Rectal smooth muscle tissue (tissue), 1 donor: ENCODE measurements around the gene AKT2.

Source experiments
- H3K27ac ChIP-seq: one replicate; pipeline ENCODE4 v1.7.0; 2013; ENCODE audit warnings: low read depth, low read length, inconsistent platforms
- H3K27me3 ChIP-seq: one replicate; pipeline ENCODE4 v1.7.0; 2013; ENCODE audit warnings: low read length; ENCODE audit not compliant: control insufficient read depth, insufficient read depth
- H3K36me3 ChIP-seq: one replicate; pipeline ENCODE4 v1.7.0; 2013; ENCODE audit warnings: low read length; ENCODE audit not compliant: control insufficient read depth, insufficient read depth
- H3K4me1 ChIP-seq: one replicate; pipeline ENCODE4 v1.7.0; 2013; ENCODE audit warnings: low read length; ENCODE audit not compliant: control insufficient read depth, insufficient read depth
- H3K4me3 ChIP-seq: one replicate; pipeline ENCODE4 v1.7.0; 2013; ENCODE audit warnings: low read length
- H3K9ac ChIP-seq: one replicate; pipeline ENCODE4 v1.7.0; 2013; ENCODE audit warnings: low read length

The AKT2 gene

GRCh38 chr19:40213251-40213829, 71.8 kb downstream of the AKT2 start:
- Histone ChIP-seq H3K27ac (no peak overlapping the region), H3K36me3 (peaks cover 2% of the 10 kb centered on the region)

DNA sequence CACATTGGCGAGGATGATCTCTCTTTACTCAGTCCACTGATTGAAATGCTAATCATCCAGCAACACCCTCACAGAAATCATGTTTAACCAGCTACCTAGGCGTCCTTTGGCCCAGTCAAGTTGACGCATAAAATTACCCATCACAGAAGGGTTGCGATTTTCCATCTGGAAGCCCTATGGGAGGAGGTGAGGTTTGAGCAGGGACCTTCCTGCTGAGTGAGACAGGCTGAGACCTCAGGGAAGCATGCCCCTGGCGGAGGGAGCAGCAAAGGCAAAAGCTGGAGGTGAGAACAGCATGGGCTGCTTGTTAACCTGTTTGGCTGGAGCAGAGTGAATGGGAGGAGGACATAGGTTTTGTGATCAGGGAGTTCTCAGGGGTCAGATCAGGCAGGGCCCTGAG, 74.3 kb downstream of the AKT2 start:
- no peak overlapping the region for H3K27ac ChIP-seq

More at GRCh38 chr19:40213251-40213829, 71.8 kb downstream of the AKT2 start:
- H3K4me1 ChIP-seq, result no peaks in the 10 kb centered on the region
- peaks cover 18% of the 10 kb centered on the region for H3K27me3 ChIP-seq
- H3K9ac ChIP-seq, result no peak overlapping the region
- H3K4me3 ChIP-seq, result no peak overlapping the region

DNA sequence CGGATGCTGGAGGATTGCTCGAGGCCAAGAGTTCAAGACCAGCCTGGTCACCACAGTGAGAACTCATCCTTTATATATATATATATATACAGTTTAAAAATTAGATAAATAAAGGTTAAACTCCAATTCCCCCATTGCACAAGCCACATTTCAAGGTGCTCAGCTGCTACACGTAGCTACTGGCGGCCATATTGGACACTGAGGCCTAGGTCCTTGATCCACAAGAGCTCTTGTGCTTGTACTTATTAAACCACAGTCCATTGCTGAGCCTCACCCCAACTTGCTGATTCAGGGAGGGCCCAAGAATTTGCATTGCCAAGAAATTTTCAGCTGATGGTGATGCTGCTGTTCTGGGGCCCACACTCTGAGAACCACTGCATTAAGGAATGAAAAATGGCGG, 76.5 kb downstream of the AKT2 start:
- Histone ChIP-seq H3K36me3 (peaks cover 7% of the 10 kb centered on the region), H3K27me3 (no peaks in the 10 kb centered on the region), H3K9ac (no peak overlapping the region), H3K27ac (no peak overlapping the region), H3K4me1 (no peaks in the 10 kb centered on the region), H3K4me3 (no peak overlapping the region)

More for the DNA sequence above, 74.3 kb downstream of the AKT2 start:
- peaks cover under 1% of the 10 kb centered on the region for H3K27me3 ChIP-seq
- no peak overlapping the region for H3K4me3 ChIP-seq
- H3K9ac ChIP-seq, result no peak overlapping the region
- H3K36me3 ChIP-seq, result peaks cover 2% of the 10 kb centered on the region
- no peaks in the 10 kb centered on the region for H3K4me1 ChIP-seq

GRCh38 chr19:40205760-40206159, 79.4 kb downstream of the AKT2 start:
- no peaks in the 10 kb centered on the region for H3K4me1 ChIP-seq
- H3K27me3 ChIP-seq, result no peaks in the 10 kb centered on the region
- H3K4me3 ChIP-seq, result no peak overlapping the region
- H3K27ac ChIP-seq, result no peak overlapping the region
- no peak overlapping the region for H3K9ac ChIP-seq
- H3K36me3 ChIP-seq, result peaks cover 5% of the 10 kb centered on the region

GRCh38 chr19:40204381-40204780, 80.8 kb downstream of the AKT2 start:
- Histone ChIP-seq H3K4me1 (no peaks in the 10 kb centered on the region), H3K9ac (no peak overlapping the region), H3K27ac (no peak overlapping the region), H3K27me3 (no peaks in the 10 kb centered on the region), H3K4me3 (no peak overlapping the region), H3K36me3 (peaks cover 5% of the 10 kb centered on the region)

DNA sequence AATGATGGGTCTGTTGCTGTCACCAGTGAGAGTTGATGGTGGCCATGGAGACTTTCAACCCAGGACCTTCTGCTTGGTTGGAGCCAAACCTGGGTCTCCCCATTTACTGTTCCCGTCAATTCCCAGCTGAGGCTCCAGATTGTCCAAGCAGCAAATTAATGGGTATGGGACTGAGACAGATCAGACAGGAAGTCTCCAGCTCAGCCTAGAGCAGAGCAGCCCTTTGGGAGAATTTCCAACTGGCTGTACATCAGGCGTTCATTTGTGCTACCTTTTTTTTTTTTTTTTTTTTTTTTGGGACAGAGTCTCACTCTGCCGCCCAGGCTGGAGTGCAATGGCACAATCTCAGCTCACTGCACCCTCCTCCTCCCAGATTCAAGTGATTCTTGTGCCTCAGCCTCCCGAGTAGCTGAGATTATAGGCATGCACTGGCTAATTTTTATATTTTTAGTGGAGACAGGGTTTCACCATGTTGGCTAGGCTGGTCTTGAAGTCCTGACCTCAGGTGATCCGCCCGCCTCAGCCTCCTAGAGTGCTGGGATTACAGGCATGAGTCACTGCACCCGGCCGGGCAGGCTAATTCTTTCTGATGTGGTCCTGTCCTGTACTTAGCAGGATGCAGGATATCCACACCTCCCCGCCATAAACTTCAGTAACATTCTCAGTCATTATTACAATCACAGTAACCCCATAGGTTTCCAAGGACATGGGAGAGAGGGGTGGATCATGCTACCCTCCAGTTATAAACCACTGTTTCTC, 84.6 kb downstream of the AKT2 start:
- no peaks in the 10 kb centered on the region for H3K4me1 ChIP-seq
- H3K4me3 ChIP-seq, result no peak overlapping the region
- no peaks in the 10 kb centered on the region for H3K27me3 ChIP-seq
- H3K36me3 ChIP-seq, result peaks cover 5% of the 10 kb centered on the region
- H3K9ac ChIP-seq, result no peak overlapping the region
- H3K27ac ChIP-seq, result no peak overlapping the region

DNA sequence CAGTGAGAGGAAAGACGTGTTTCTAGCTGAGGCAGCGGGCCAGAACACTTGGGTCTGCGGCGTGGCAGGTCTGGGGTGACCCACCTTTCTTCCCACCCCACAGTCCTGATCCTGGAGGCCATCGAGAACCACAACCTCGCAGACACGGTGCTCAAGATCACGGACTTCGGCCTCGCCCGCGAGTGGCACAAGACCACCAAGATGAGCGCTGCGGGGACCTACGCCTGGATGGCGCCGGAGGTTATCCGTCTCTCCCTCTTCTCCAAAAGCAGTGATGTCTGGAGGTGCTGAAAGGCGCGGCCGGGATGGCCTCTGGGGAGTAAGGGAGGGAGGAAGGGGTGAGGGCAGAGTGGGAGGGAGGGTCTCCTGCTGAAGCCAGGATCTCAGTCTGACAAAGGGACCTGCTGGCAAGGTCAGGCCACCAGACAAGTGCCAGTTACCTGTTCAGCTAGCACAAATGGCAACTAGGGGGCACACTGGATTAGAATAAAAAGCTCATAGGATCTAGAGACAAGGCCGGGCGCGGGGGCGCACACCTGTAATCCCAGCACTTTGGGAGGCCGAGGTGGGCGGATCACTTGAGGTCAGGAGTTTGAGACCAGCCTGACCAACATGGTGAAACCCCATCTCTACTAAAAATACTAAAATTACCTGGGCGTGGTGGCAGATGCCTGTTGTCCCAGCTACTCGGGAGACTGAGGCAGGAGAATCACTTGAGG, 86.7 kb downstream of the AKT2 start:
- H3K4me1 ChIP-seq, result no peaks in the 10 kb centered on the region
- H3K4me3 ChIP-seq, result no peak overlapping the region
- H3K36me3 ChIP-seq, result no peaks in the 10 kb centered on the region
- H3K27me3 ChIP-seq, result no peaks in the 10 kb centered on the region
- H3K27ac ChIP-seq, result no peak overlapping the region
- no peak overlapping the region for H3K9ac ChIP-seq

DNA sequence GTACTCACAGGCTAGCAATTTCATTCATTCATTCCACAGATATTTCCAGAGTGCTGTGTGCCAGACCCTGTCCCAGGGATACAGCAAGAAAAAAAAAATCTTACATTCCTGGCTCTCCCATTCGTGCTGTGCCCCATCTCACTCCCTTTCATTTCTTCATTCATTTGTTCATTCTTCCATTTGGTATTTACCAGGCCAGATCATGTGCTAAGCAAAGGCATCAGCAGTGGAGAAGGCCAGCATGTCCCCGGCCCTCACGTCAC, 91.6 kb downstream of the AKT2 start:
- no peak overlapping the region for H3K27ac ChIP-seq
- H3K9ac ChIP-seq, result no peak overlapping the region
- H3K36me3 ChIP-seq, result no peaks in the 10 kb centered on the region
- H3K27me3 ChIP-seq, result no peaks in the 10 kb centered on the region
- H3K4me3 ChIP-seq, result no peak overlapping the region
- H3K4me1 ChIP-seq, result peaks cover 6% of the 10 kb centered on the region

DNA sequence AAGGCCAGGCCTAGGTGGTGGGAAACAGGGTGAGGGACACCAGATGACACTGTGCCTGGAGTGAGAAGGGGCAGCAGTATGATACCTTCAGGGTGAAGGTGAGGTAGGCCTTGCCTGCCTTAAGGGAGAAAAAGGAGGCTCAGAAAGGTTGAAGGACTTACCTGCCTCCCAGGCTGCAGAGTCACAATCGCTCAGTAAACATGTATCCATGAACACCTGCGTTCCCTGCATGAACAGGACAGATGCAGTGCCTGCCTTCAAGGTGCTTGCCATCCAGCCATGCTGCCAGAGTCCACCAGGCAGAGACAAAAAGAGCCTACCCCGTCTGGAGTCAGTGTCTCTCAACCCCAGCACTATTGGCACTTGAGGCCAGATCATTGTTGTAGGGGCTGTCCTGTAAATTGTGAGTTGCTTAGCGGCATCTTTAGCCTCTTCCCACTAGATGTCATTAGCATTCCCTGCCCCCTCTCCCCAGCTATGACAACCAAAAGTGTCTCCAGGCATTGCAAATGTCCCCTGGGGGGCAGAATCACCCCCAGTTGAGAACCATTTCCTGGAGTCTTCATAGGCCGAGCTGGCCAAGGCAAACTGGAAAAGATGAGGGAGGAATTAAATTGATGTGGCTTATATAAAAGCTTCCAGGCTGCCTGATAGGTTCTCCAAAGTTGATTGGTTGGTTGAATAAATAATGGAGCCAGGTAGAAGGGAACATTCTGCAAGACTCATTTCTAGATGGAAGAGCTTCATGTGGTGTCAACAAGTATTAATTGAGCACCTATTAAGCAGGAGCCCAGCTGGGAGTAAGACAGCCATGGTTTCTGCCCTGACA, 92.2 kb downstream of the AKT2 start:
- H3K9ac ChIP-seq, result peak overlapping the region; percentile 10
- H3K4me1 ChIP-seq, result peaks cover 6% of the 10 kb centered on the region
- H3K27me3 ChIP-seq, result no peaks in the 10 kb centered on the region
- H3K4me3 ChIP-seq, result peak overlapping the region; percentile 70
- no peak overlapping the region for H3K27ac ChIP-seq
- no peaks in the 10 kb centered on the region for H3K36me3 ChIP-seq

DNA sequence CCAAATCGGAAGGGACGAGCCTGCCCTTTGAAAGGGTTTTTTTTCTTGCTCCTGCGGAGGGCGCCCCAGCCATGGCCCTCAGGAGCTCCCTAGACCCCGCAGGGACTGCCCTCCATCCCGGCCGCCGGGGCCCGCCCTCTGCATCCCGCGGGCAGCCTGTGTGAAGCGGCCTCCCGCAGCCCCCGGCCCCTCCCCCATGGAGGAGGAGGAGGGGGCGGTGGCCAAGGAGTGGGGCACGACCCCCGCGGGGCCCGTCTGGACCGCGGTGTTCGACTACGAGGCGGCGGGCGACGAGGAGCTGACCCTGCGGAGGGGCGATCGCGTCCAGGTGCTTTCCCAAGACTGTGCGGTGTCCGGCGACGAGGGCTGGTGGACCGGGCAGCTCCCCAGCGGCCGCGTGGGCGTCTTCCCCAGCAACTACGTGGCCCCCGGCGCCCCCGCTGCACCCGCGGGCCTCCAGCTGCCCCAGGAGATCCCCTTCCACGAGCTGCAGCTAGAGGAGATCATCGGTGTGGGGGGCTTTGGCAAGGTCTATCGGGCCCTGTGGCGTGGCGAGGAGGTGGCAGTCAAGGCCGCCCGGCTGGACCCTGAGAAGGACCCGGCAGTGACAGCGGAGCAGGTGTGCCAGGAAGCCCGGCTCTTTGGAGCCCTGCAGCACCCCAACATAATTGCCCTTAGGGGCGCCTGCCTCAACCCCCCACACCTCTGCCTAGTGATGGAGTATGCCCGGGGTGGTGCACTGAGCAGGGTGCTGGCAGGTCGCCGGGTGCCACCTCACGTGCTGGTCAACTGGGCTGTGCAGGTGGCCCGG, 93.1 kb downstream of the AKT2 start:
- peak overlapping the region; percentile 70 for H3K4me3 ChIP-seq
- H3K27me3 ChIP-seq, result no peaks in the 10 kb centered on the region
- peak overlapping the region; percentile 30 for H3K9ac ChIP-seq
- no peak overlapping the region for H3K27ac ChIP-seq
- no peaks in the 10 kb centered on the region for H3K36me3 ChIP-seq
- peaks cover 6% of the 10 kb centered on the region for H3K4me1 ChIP-seq

GRCh38 chr19:40190891-40191835, 94.0 kb downstream of the AKT2 start, which contains the start of gene MAP3K10:
MAP3K10 (plus strand) TSS chr19:40191426; CDS start chr19:40192032, 606 bp downstream.
- H3K36me3 ChIP-seq, result no peaks in the 10 kb centered on the region
- peak within 1 kb of the TSS; percentile 71 for H3K9ac ChIP-seq
- H3K4me3 ChIP-seq, result peak within 1 kb of the TSS; percentile 89
- no peaks in the 10 kb centered on the region for H3K27me3 ChIP-seq
- H3K27ac ChIP-seq, result peak within 1 kb of the TSS; percentile 98
- H3K4me1 ChIP-seq, result peaks cover 6% of the 10 kb centered on the region
